ENCODE measurements around the gene APBA1.
"Not testable (repeated sequence)": the region's sequence is repeated elsewhere in the genome, so short reads cannot be mapped to it uniquely, and the experiment has no call there.

APBA1 gene

DNA sequence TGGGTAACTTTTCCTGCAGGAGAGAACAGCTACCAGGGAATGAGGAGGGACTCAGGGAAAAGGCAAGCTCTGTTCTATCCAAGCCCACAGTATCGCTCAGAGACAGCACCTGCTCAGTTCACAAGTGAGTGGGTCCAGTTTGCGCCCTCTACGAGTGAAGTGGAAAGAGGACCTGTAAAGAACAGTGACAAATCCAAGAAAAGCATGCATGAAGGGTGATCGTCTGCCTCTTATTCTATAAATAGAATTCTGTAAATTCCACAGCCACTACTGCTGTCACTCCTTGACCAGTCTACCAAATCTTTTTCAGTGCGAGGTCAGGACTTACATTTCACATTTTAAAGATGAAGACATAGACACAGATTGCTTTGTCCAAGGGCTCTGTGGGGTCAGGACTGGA, 229.7 kb downstream of the APBA1 start:
- no peak for DNase-seq (ENCODE audit: low read depth)

DNA sequence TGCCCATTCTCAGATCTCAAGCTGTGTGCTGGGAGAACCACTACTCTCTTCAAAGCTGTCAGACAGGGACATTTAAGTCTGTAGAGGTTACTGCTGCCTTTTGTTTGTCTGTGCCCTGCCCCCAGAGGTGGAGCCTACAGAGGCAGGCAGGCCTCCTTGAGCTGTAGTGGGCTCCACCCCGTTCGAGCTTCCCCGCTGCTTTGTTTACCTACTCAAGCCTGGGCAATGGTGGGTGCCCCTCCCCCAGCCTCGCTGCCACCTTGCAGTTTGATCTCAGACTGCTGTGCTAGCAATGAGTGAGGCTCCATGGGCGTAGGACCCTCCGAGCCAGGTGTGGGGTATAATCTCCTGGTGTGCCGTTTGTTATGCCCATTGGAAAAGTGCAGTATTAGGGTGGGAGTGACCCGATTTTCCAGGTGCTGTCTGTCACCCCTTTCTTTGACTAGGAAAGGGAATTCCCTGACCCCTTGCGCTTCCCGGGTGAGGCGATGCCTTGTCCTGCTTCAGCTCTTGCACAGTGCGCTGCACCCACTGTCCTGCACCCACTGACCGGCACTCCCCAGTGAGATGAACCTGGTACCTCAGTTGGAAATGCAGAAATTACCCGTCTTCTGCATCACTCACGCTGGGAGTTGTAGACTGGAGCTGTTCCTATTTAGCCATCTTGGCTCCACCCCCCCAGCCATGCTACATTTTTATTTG, 231.8 kb downstream of the APBA1 start:
- DNase-seq (ENCODE audit: low read depth), result not testable (repeated sequence)

DNA sequence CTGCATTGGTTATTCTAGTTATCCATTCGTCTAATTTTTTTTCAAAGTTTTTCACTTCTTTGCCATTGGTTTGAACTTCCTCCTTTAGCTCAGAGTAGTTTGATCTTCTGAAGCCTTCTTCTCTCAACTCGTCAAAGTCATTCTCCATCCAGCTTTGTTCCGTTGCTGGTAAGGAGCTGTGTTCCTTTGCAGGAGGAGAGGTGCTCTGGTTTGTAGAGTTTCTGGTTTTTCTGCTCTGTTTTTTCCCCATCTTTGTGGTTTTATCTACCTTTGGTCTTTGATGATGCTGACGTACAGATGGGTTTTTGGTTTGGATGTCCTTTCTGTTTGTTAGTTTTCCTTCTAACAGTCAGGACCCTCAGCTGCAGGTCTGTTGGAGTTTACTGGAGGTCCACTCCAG, 232.5 kb downstream of the APBA1 start:
- DNase-seq (ENCODE audit: low read depth), result not testable (repeated sequence)

DNA sequence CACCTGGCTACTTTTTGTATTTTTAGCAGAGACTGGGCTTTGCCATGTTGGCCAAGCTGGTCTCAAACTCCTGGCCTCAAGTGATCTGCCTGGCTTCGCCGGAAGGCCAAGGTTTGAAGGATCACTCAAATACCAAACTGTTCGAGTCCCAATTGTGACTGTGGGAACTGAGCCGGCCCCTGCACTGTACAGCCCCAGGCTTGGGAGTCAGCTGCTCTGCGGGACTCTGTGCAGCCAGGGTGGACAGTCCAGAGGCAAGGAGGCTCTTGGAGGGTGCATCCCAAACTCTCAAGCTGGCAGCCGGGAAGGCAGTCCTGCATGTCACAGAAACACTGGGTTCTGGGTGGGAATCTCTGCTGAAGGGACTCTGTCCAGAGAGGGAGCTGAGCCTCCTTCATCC, 238.2 kb downstream of the APBA1 start:
- no peak for DNase-seq (ENCODE audit: low read depth)

DNA sequence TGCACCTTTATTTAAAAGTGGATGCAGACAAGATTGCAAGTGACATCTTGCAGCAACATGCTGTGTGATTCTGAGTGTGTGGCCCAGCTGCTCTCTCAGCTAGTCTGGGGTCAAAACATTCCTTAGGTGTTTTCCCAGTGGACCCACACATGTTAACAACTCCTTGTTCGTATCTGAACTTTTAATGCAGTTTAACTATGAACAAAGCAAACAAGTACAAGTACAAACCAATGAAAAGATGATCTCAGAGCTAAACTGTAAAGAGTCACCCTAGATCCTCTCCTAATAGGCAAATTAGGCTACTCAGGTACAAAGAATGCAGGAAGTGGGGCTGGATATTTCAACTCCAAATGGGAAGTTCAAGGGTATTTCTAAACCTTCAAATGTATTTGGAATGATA, 238.8 kb downstream of the APBA1 start:
- DNase-seq (ENCODE audit: low read depth), result no peak

DNA sequence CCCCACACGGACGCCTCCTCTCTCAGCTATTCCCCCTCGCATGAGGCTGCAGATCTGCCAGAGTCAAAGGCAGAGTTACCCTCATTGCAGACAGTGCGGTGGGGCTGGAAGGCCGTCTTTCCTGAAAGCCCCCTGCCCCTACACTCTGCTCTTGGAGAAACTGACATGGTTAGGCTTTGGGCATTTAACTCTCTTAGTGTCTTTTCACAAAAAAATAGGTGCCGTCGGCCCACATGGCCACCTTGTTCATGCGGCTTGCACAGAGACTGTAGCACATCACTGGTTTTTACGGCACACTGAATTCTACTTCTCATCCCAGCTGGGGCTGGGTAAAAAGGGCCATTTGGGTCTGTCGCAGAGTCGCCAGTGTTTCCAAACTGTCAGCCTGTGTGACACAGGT, 239.5 kb downstream of the APBA1 start:
- no peak for DNase-seq (ENCODE audit: low read depth)

DNA sequence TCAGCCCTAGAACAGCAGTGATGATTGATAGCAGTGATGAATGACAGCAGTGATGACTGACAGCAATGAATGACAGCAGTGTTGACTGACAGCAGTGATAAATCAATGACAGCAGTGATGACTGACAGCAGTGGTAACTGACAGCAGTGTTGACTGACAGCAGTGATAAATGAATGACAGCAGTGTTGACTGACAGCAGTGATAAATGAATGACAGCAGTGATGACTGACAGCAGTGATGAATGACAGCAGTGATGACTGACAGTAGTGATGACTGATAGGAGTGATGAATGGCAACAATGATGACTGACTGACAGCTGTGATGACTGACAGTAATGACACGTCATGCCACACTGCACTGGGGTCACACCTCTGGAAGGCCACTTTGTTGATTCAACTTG, 240.4 kb downstream of the APBA1 start:
- no peak for DNase-seq (ENCODE audit: low read depth)

DNA sequence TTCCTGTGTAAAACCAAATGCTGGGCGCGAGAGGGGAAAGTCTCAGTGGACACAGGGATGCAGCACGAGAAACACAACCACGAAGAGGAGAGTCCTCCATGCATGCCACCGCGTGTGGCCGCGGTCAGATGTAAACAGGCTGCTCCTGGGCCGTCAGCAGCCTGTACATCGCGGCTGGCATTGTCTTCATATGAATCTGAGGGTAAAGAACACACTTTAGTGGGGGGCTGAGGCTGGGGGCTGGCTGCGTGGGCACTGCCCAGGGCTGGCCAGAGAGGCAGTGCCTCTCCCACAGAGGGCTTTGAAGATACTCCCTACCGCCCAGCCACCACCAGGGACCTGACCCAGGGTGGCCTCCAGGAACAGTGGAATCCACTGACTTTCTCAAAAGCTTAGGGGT, 241.0 kb downstream of the APBA1 start:
- no peak for DNase-seq (ENCODE audit: low read depth)

DNA sequence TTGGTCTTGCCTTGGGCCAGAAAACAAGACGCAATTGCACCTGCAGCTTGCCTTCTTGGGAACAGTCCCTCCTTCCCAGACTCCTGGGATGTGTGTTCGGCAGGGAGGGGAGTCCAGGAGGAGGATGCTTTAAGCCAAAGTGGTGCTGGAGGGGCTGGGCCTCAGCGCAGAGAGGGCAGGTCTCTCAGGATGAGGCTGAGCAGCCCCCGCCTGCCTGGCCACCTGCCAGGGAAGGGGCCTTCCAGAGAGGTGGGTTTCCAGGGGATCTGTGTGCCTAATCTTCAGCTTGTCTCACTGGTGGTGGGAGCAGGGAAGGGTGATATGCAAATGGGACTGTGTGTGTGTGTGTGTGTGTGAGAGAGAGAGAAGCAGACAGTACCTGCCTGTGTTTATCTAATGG, 242.0 kb downstream of the APBA1 start:
- no peak for DNase-seq (ENCODE audit: low read depth)

DNA sequence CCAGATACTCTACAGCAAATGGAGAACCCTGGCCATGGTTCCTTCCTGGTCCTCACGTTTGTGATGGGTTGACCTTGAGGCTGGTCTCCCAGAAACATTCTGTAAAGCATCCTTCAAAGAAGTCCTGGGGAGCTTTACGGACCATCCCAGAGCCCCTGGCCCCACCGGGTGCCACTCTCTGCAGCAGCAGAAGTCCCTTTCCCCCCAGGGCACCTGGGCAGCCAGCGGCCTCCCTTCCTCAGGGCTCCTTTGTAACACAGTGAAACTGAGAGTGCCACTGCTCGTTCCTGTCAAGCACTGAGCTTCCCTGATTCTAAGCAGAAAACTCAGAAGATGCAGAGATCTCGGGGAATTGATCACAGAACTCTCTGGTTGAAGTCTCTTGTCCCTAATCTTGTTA, 242.9 kb downstream of the APBA1 start:
- no peak for DNase-seq (ENCODE audit: low read depth)

DNA sequence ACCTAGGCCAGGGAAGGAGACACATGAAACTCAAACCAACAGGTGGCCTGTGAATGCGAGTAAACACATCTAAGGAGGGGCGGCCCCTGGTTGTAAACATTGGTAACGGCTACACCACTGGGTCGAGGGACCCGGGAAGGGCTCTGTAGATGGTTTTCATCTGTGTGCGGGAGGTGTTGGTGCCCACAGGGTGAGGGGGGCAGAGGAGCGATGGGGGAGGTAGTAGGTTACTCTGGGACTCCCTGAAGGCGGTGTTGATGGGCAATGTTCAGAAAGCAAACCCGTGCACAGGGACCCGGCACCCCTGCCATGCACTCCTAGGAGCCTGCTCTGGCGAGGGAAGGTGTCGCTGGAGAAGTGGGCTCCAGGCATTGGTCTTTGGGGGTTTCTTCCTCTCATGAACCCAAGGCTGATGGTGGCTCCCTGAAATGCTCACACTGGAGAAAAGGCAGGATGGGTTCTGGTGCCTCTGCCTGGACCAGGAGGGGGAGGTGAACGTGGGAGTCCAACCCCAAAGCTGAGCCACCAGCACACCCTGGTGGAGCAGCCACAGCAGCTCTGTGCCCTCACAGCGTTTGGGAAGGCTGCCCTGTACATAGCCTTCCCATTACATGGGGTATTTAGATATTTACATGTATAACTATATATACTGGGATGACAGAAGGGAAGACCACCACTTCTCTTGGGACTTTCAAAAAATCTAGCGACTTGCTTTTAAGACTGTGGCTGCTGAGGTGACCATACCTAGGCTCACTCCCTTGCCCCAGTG, 244.0 kb downstream of the APBA1 start:
- no peak for DNase-seq (ENCODE audit: low read depth)

DNA sequence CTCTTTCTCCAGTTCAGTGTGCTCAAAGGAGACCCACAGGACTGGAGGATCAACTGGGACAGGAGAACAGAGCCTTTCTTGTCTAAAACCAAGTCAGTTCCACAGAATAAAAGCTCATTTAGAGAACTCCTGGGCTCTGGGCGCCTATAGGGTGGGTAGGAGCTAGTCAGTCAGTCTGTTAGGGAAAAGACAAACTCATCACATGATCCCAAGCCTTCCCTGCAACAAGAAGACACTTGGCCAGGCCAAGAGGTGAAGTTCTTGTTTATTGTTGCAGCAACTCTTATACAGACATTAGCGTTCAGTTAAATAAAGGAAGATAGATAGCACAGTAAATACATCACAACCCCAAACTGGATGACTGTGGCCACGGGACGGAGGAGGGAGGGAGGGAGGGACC, 244.9 kb downstream of the APBA1 start:
- no peak for DNase-seq (ENCODE audit: low read depth)

DNA sequence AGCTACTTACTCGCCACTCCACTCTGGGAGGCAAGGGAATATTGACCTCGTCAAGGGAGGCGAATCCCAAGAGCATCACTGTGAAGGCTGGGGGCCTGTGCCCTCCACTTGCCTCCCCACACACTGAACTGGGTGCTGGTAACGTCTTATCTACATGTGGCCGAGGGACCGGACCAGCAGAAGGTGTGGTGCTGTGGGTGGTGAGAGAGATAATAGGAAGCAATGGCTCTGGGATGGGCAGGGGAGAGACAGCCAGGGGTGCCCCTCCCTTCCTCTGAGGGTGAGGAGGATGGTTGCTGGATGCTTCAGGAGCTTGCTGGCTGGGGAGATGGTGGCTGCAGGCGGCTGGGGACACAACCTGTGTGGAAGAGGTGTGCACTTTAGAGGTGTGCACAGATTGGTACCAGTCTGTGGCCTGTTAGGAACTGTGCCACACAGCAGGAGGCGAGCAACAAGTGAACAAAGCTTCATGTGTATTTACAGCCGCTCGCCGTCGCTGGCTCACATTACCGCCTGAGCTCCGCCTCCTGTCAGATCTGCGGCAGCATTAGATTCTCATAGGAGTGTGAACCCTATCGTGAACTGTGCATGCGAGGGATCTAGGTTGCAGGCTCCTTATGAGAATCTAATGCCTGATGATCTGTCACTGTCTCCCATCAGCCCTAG, 246.9 kb downstream of the APBA1 start:
- no peak for DNase-seq (ENCODE audit: low read depth)

DNA sequence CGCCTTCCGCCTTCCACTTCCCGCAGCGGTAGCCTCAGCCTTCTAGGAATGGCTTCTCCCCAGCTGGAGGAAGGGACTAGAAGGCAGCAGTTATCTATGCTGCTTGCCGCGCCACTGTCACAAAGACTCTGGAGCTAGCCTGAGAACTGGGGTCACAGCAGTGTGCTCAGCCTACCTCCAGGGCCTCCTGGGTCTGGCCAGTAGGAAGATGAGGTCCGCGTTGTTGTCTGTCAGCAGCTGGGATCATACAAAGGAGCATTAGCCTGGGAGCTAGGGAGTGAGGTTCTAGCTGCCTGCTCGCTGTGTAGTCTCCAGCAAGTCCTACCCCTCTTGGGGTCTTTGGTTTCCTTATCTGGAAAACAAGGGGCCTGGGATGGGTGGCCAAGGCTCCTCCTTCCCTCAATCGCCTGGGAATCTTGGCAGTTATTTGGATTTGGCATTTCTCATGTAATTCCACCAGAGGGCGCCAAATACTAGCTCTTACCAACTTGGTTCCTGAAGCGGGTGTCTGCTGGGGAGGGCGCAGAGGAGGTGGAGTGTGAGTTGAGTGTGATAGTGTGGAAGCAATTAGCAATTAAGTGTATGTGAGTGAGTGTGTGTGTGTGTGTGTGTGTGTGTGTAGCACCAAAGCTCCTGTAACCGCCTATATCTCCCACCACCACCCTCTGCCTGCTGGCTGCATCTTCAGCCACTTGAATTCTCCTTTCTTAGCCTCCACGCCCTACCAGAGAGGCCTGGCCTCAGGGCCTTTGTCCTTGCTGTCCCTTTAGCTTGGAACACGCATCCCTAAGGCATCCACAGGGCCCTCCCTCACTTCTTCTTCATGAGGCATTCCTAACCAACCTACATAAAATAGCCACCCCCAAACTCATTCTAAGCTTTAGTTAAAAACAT, 250.0 kb downstream of the APBA1 start:
- no peak for DNase-seq (ENCODE audit: low read depth)

DNA sequence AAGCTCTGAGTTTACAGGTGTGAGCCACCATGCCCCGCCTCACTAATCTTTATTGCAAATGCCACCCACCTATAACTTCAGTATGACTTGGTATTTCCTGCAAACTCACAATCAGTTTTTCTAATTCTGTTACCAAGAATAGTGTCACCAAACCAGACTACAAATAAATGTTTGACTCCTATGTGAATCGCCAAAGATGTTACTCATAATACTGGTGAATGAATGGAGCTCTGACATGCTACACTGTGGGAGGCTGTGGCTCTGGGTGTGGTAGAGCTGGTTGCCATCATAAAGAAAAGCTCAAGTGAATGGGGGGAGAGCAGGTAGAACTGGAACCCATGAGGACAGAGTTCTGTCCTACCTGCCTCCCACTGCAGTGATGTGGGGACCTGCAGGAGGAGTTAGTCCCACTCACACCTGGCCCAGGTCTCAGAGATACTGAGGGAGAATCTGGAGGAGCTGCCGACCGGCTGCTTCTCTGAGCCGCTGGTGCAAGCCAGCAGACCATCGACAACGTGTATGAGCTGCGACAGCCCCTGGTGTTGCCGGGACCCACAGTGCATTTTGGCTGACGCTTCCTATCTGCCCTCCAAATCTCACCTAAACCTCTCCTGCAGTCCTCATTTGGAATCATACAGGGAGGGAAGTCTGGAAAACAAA, 251.4 kb downstream of the APBA1 start:
- DNase-seq (ENCODE audit: low read depth), result no peak

DNA sequence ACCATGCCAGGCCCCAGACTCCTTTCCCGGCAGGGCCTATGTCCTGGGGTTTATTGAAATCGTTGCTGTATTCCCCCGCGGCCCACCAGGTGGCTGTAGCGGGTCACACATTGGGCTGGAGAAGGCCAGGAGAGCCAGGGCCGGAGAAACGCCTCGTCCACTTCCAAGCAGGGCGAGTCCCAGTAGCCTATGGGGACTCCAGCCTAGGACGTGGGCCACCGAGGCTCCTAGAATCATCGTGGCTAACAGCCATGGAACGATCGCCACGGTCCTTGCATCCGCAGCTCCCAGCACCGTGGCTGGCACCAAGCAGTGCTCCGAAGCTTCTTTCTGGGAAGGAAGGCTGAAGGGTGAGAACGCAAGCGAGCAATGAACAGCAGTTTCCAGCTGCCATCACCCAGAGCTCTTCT, 259.4 kb downstream of the APBA1 start:
- no peak for DNase-seq (ENCODE audit: low read depth)

DNA sequence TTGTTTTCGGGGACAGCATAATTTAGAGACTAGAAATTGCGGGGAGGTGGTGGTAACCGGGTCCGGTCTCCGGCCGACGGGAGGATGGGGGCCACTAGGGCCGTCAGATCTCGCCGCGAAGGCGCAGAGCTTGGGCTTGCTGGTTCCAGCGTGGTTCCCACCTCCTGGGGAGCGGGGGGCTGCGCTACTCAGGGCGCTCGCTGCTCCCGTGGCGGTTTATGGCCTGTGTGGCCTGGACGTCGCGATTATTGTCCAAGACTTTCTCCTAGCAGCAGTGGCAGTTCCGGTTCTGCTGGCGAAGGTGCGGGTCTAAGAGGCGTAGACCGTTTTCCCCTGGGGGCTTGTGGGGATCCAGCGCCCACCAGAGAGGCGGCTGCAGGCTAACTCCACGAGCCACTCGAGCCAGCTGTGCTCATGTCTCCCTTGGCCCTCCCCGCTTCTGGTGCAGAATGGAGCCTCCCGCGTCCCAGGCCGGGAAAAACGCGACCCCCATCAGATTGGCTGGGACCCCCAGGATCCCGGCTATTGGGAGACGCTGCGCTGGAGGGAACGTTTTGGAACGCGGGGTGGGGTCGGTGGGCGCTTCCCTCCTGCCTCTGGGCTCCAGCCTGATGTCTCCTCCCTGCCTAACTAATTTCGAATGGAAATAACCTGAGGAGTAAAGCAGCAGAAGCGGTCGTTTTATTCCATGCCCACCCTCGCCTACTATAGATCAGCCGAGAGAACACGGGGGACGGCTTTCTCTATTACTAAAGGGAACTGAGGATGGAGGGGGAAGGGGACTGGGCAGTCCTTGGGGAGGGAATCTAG, 260.0 kb downstream of the APBA1 start:
- no peak for DNase-seq (ENCODE audit: low read depth)

DNA sequence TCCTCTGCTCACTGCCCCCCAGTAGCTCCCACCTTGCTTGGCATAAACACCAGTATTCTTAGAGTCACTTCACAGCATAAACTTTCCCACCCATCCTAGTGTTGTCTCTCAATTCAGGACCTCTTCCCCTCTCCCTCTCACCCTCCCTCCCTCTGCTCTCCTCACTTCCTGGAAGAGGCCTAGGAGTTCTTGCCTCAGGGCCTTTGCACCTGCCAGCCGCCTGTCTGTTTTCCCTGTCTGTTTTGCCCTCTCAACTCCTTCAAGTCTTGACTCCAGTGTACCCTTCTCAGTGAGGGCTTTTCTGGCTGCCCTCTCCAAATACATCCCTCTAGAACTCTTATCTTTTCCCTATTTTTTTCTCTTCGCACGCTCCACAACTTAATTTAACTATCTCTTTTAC, 260.9 kb downstream of the APBA1 start:
- DNase-seq (ENCODE audit: low read depth), result no peak

DNA sequence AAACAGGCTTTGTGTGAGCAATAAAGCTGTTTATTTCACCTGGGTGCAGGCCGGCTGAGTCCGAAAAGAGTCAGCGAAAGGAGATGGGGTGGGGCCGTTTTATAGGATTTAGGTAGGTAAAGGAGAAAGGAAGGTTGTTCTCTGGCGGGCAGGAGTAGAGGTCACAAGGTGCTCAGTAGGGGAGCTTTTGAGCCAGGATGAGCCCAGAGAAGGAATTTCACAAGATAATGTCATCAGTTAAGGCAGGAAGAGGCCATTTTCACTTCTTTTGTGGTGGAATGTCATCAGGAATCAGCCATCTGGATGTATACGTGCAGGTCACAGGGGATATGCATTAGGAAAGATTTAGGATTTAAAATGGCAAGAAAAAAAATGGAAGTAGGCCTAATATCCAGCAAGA, 262.2 kb downstream of the APBA1 start:
- DNase-seq (ENCODE audit: low read depth), result not testable (repeated sequence)

DNA sequence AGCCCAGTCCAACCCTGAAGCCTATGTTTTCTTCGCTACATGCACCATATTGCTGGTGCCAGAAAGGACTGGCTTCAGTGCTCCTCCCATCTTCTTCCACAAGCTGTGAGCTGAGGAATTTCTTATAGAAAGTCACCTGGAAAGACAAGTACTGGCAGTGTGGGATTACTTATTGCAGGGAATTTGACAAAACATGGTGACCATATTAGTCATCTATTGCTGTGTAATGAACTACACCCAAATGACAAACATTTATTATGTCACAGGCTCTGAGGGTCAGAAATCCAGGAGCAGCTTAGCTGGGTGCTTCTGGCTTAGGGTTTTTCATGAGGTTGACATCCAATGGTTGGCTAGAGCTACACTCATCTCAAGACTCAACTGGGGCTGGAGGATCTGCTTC, 271.7 kb downstream of the APBA1 start:
- no peak for DNase-seq (ENCODE audit: low read depth)

Measured in stimulated activated CD8-positive, alpha-beta memory T cell treated with anti-CD3 and anti-CD28 coated beads, Interleukin-4, amount 100 ng/mL, for 24 hours (primary cell).